Kidney epithelial cell (primary cell): ENCODE data around the gene NCOA3. TPM values are rescaled to one million over a fixed set of nuclear protein-coding genes. Genes with fewer than 3 reads are reported as not detected.
A peak's percentile ranks its signal among the peaks of the same experiment; 100 is the strongest.

Experiments used
- DNase-seq: peaks from one replicate; pipeline ENCODE4 v3.0.0-alpha.2; 2010; ENCODE audit warnings: low read depth
- H3K27me3 ChIP-seq: 2 replicates; pipeline ENCODE4 v1.6.0; 2011; ENCODE audit warnings: low read length; ENCODE audit not compliant: control insufficient read depth, insufficient read depth
- H3K36me3 ChIP-seq: 2 replicates; pipeline ENCODE4 v1.5.1; 2011; ENCODE audit warnings: low read length; ENCODE audit not compliant: control insufficient read depth, insufficient read depth
- H3K4me3 ChIP-seq: 2 replicates; pipeline ENCODE4 v1.5.1; 2011; ENCODE audit warnings: low read depth, mild to moderate bottlenecking, control low read depth, low read length
- CTCF ChIP-seq: IDR thresholded peaks from 2 replicates; pipeline ENCODE4 v1.5.1; 2011; ENCODE audit warnings: mild to moderate bottlenecking, moderate library complexity, low read length, control low read depth, inconsistent platforms; ENCODE audit not compliant: insufficient read depth, poor library complexity, severe bottlenecking
- total RNA-seq: library from RNA; depleted of rRNA; stranded (reverse); fragments of >200 nt; gene quantifications from 2 replicates; pipeline ENCODE4 v1.2.3, GENCODE V29; 2015

The NCOA3 gene
- total RNA-seq, 1 donor from 2014 or later, result 27.3 TPM

- Histone ChIP-seq H3K36me3 (no peaks in the 10 kb centered on the region), H3K27me3 (no peaks in the 10 kb centered on the region), H3K4me3 (no peak overlapping the region)
- no peak for TF ChIP-seq CTCF
- DNase-seq, result no peak
These were observed 14.2 kb downstream of the NCOA3 start for GRCh38 chr20:47515843-47516242.

- Histone ChIP-seq H3K36me3 (no peaks in the 10 kb centered on the region), H3K27me3 (no peaks in the 10 kb centered on the region), H3K4me3 (no peak overlapping the region)
- TF ChIP-seq CTCF, result peak; percentile 5
- DNase-seq, result no peak
These were observed 19.5 kb downstream of the NCOA3 start for GRCh38 chr20:47521059-47521808.

- no peak for TF ChIP-seq CTCF
- no peak overlapping the region for H3K4me3 ChIP-seq
- H3K27me3 ChIP-seq, result no peaks in the 10 kb centered on the region
- DNase-seq, result no peak
- no peaks in the 10 kb centered on the region for H3K36me3 ChIP-seq
These were observed 22.5 kb downstream of the NCOA3 start for GRCh38 chr20:47524015-47524784.

GRCh38 chr20:47527004-47527800 lies 25.5 kb downstream of the NCOA3 start:
- H3K27me3 ChIP-seq, result no peaks in the 10 kb centered on the region
- no peak for TF ChIP-seq CTCF

GRCh38 chr20:47529840-47530239 lies 28.2 kb downstream of the NCOA3 start:
- TF ChIP-seq CTCF, result no peak
- Histone ChIP-seq H3K27me3 (no peaks in the 10 kb centered on the region), H3K36me3 (no peaks in the 10 kb centered on the region), H3K4me3 (no peak overlapping the region)
- no peak for DNase-seq

More at GRCh38 chr20:47527004-47527800, 25.5 kb downstream of the NCOA3 start:
- DNase-seq, result no peak
- H3K4me3 ChIP-seq, result no peak overlapping the region
- no peaks in the 10 kb centered on the region for H3K36me3 ChIP-seq
